Measurements from ENCODE around the gene WDR93.

GRCh38 chr15:89654847-89655805 lies 35.5 kb upstream of the WDR93 start, which contains the start of gene KIF7:
- TF ChIP-seq CEBPB (IDR thresholded peaks at IDR 0.05) (no peak), CTCF (IDR thresholded peaks at IDR 0.05) (no peak), NFE2L2 (conservative IDR thresholded peaks at IDR 0.05; ENCODE audit: low read length) (no peak), POLR2A (IDR thresholded peaks at IDR 0.05; ENCODE audit: low read length) (peak; percentile 42)

All from A549 (cell line).